Thoracic aorta (tissue), 2 donors: ENCODE data around the gene AMMECR1L. TPM values are rescaled to one million over a fixed set of nuclear protein-coding genes. Genes with fewer than 3 reads are reported as not detected.

Experiments
- ATAC-seq: fragments of 150-250 bp; one replicate; pipeline ENCODE4 v1.8.0; 2017; ENCODE audit warnings: low read depth; ENCODE audit not compliant: insufficient number of reproducible peaks, low FRiP score
- DNase-seq: peaks from one replicate; pipeline ENCODE4 v3.0.0-alpha.2; 2020; ENCODE audit warnings: low spot score
- H3K27ac ChIP-seq, 2 donors: fragments of 200-600 bp; sonication (generic); 1 replicate in 1 of 2; 2 replicates in 1 of 2; pipeline ENCODE4 v1.5.1; 2016; ENCODE audit warnings: mild to moderate bottlenecking in 2 of 2, moderate library complexity in 2 of 2
- H3K27me3 ChIP-seq: fragments of 200-600 bp; sonication (generic); replicated peaks from 2 replicates; pipeline ENCODE4 v1.6.0; 2016; ENCODE audit warnings: mild to moderate bottlenecking; ENCODE audit not compliant: insufficient read depth
- H3K36me3 ChIP-seq: fragments of 200-600 bp; sonication (generic); one replicate; pipeline ENCODE4 v1.5.1; 2016
- H3K4me1 ChIP-seq, 2 donors: fragments of 200-600 bp; sonication (generic); 1 replicate in 1 of 2; 2 replicates in 1 of 2; pipeline versions ENCODE4 v1.5.1 to v1.6.0; 2016; ENCODE audit warnings: low read depth in 2 of 2, mild to moderate bottlenecking in 1 of 2; ENCODE audit not compliant: control insufficient read depth in 1 of 2
- H3K4me3 ChIP-seq: fragments of 200-600 bp; sonication (generic); 2 replicates; pipeline ENCODE4 v1.5.1; 2016; ENCODE audit warnings: mild to moderate bottlenecking
- H3K9me3 ChIP-seq: fragments of 200-600 bp; sonication (generic); 2 replicates; pipeline ENCODE4 v1.5.1; 2016
- CTCF ChIP-seq: fragments of 200-600 bp; sonication (generic); IDR thresholded peaks from one replicate; pipeline ENCODE4 v1.5.1; 2019; ENCODE audit warnings: antibody characterized with exemption
- total RNA-seq, 2 donors: library from RNA; depleted of rRNA; stranded (reverse); fragments of >200 nt; gene quantifications; one replicate each; pipeline versions ENCODE4 v1.1.0 to v1.2.3, GENCODE V29; 2016

The AMMECR1L gene
- total RNA-seq, 2 donors from 2014 or later = 6.6 to 18.6 TPM

GRCh38 chr2:127874378-127875269 lies 11.1 kb downstream of the AMMECR1L start:
- no peak for DNase-seq
- Histone ChIP-seq H3K36me3 (peaks cover 24% of the 10 kb centered on the region), H3K9me3 (no peaks in the 10 kb centered on the region), H3K4me3 (no peak overlapping the region), H3K27me3 (no peaks in the 10 kb centered on the region), H3K27ac (no peak overlapping the region), H3K4me1 (peaks cover 0 to 7% of the 10 kb centered on the region in 2 donors)
- ATAC-seq = no peak
- no peak for TF ChIP-seq CTCF

- Histone ChIP-seq H3K9me3 (no peaks in the 10 kb centered on the region), H3K27ac (no peak overlapping the region), H3K4me1 (peaks cover 0 to 7% of the 10 kb centered on the region in 2 donors), H3K4me3 (no peak overlapping the region), H3K36me3 (peaks cover 32% of the 10 kb centered on the region), H3K27me3 (no peaks in the 10 kb centered on the region)
- DNase-seq (no peak), ATAC-seq (no peak)
- no peak for TF ChIP-seq CTCF
These were observed 12.0 kb downstream of the AMMECR1L start for GRCh38 chr2:127873707-127874303.

- no peak overlapping the region for H3K27ac ChIP-seq
- peaks cover 0 to 7% of the 10 kb centered on the region in 2 donors for H3K4me1 ChIP-seq
- DNase-seq (no peak), ATAC-seq (no peak)
- no peak overlapping the region for H3K4me3 ChIP-seq
- peaks cover 40% of the 10 kb centered on the region for H3K36me3 ChIP-seq
- H3K27me3 ChIP-seq = no peaks in the 10 kb centered on the region
- no peaks in the 10 kb centered on the region for H3K9me3 ChIP-seq
- TF ChIP-seq CTCF = no peak
These were observed 13.4 kb downstream of the AMMECR1L start for GRCh38 chr2:127872354-127872753.

- ATAC-seq (no peak), DNase-seq (no peak)
- no peaks in the 10 kb centered on the region for H3K4me1 ChIP-seq
- H3K36me3 ChIP-seq = peaks cover 52% of the 10 kb centered on the region
- H3K4me3 ChIP-seq = no peak overlapping the region
- no peak overlapping the region for H3K27ac ChIP-seq
- no peak for TF ChIP-seq CTCF
- H3K9me3 ChIP-seq = no peaks in the 10 kb centered on the region
- H3K27me3 ChIP-seq = no peaks in the 10 kb centered on the region
These were observed 19.8 kb downstream of the AMMECR1L start for GRCh38 chr2:127865926-127866325.

GRCh38 chr2:127864877-127865276 lies 20.9 kb downstream of the AMMECR1L start:
- Histone ChIP-seq H3K36me3 (peaks cover 46% of the 10 kb centered on the region), H3K27ac (no peak overlapping the region), H3K9me3 (no peaks in the 10 kb centered on the region), H3K4me3 (no peak overlapping the region), H3K4me1 (no peaks in the 10 kb centered on the region), H3K27me3 (no peaks in the 10 kb centered on the region)
- TF ChIP-seq CTCF = no peak
- no peak for DNase-seq
- ATAC-seq = no peak
